ENCODE measurements around the gene ASPHD1.

DNA sequence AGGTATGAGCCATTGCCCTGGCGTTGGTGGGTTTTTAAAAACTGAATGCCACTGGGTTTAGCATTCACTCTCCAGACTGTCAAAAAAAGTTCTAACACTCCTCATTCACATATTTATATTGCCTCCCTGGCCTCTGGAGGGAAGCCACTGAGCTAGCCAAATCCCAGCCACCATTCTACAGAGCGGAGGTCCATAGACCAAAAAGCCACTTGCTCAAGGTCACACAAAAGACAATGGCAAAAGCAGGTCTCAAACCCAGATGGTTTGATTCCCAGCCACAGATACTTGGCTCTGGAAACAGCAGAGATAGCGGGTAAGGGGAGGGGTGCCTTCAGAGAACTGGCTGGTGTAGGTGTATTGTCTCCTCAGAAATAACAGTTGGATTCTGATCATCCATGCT, 19.2 kb upstream of the ASPHD1 start:
- no peak for TF ChIP-seq CTCF (IDR thresholded peaks at IDR 0.05)
- no peak for TF ChIP-seq POLR2A (IDR thresholded peaks at IDR 0.05)

All from lower leg skin (tissue), 3 donors.